Measurements from ENCODE around the gene PTPRN2.
"Not testable (repeated sequence)": the region's sequence is repeated elsewhere in the genome, so short reads cannot be mapped to it uniquely, and the experiment has no call there.

PTPRN2 gene

DNA sequence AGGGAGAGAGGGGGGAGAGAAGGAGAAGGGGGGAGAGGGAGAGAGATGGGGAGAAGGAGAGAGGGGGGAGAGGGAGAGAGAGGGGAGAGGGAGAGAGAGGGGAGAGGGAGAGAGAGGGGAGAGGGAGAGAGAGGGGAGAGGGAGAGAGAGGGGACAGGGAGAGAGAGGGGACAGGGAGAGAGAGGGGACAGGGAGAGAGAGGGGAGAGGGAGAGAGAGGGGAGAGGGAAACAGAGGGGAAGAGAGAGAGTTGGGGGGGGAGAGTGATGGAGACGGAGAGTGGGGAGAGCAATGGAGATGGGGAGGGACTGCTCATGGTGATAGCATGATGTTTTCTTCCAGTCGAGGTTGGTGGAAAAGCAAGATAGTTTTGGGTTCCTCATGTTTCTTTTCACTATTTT lies 1078.4 kb downstream of the PTPRN2 start:
- Histone ChIP-seq H3K27me3 (ENCODE audit: control insufficient read depth in 1 of 2, insufficient read depth in 2 of 2, low read length in 2 of 2) (peaks cover 0 to 3% of the 10 kb centered on the region in 2 donors), H3K9ac (ENCODE audit: low read length) (no peak overlapping the region), H3K4me3 (ENCODE audit: low read depth in 1 of 2, low read length in 2 of 2) (no peak overlapping the region), H3K27ac (ENCODE audit: low read depth, low read length) (no peak overlapping the region), H3K4me1 (ENCODE audit: insufficient read depth, low read length) (no peaks in the 10 kb centered on the region), H3K9me3 (ENCODE audit: low read length) (no peaks in the 10 kb centered on the region), H3K36me3 (ENCODE audit: insufficient read depth, low read length) (no peaks in the 10 kb centered on the region)

DNA sequence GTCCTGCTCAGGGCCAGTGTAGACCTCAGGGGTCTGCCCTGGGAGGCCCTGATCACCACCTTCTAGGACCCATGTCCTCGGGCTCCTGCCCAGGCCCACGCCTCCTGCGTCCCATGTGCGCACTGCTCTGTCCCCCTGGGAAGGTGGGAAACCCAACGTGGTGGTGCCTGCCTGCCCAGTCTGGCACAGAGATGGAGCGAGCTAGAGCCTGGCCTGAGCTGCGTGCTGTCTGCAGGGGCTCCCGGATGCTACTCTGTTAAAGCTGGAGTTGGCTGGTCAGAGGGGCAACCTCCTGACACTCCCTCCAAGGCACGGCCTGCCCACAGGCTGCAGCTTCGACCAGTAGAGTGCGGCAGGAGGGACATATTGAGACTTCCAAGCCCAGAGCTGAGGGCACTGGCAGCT lies 1079.1 kb downstream of the PTPRN2 start:
- H3K36me3 ChIP-seq (ENCODE audit: insufficient read depth, low read length), result no peaks in the 10 kb centered on the region
- H3K9me3 ChIP-seq (ENCODE audit: low read length), result no peaks in the 10 kb centered on the region
- H3K4me3 ChIP-seq (ENCODE audit: low read depth in 1 of 2, low read length in 2 of 2), result no peak overlapping the region
- peaks cover 0 to 3% of the 10 kb centered on the region in 2 donors for H3K27me3 ChIP-seq (ENCODE audit: control insufficient read depth in 1 of 2, insufficient read depth in 2 of 2, low read length in 2 of 2)
- H3K27ac ChIP-seq (ENCODE audit: low read depth, low read length), result no peak overlapping the region
- no peaks in the 10 kb centered on the region for H3K4me1 ChIP-seq (ENCODE audit: insufficient read depth, low read length)
- H3K9ac ChIP-seq (ENCODE audit: low read length), result no peak overlapping the region

GRCh38 chr7:157507987-157508386 lies 1079.6 kb downstream of the PTPRN2 start:
- Histone ChIP-seq H3K9me3 (ENCODE audit: low read length) (no peaks in the 10 kb centered on the region), H3K27me3 (ENCODE audit: control insufficient read depth in 1 of 2, insufficient read depth in 2 of 2, low read length in 2 of 2) (peaks cover 0 to 3% of the 10 kb centered on the region in 2 donors), H3K4me3 (ENCODE audit: low read depth in 1 of 2, low read length in 2 of 2) (no peak overlapping the region), H3K9ac (ENCODE audit: low read length) (no peak overlapping the region), H3K36me3 (ENCODE audit: insufficient read depth, low read length) (no peaks in the 10 kb centered on the region), H3K4me1 (ENCODE audit: insufficient read depth, low read length) (no peaks in the 10 kb centered on the region), H3K27ac (ENCODE audit: low read depth, low read length) (no peak overlapping the region)

DNA sequence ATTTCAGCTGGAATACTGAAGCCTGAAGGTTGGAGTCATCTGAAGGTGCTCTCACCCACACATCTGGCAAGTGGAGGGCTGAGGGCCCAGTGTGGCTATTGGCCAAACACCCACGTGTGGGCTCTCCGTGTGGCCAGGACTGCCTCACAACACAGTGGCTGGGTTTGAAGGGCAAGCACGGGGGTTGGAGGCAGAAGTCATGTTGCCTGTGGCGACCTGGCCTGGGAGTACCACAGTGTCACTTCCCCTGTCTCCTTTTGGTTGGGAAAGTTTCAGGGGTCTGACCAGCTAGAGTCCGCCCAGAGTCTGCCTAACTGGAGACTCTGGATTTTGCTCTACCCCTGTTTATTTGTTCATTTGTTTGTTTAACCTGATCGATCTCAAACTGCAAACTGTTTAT lies 1081.4 kb downstream of the PTPRN2 start:
- H3K27me3 ChIP-seq (ENCODE audit: control insufficient read depth in 1 of 2, insufficient read depth in 2 of 2, low read length in 2 of 2), result peaks cover 0 to 3% of the 10 kb centered on the region in 2 donors
- H3K27ac ChIP-seq (ENCODE audit: low read depth, low read length), result no peak overlapping the region
- H3K9me3 ChIP-seq (ENCODE audit: low read length), result no peaks in the 10 kb centered on the region
- H3K36me3 ChIP-seq (ENCODE audit: insufficient read depth, low read length), result no peaks in the 10 kb centered on the region
- no peak overlapping the region for H3K9ac ChIP-seq (ENCODE audit: low read length)
- no peaks in the 10 kb centered on the region for H3K4me1 ChIP-seq (ENCODE audit: insufficient read depth, low read length)
- no peak overlapping the region for H3K4me3 ChIP-seq (ENCODE audit: low read depth in 1 of 2, low read length in 2 of 2)

DNA sequence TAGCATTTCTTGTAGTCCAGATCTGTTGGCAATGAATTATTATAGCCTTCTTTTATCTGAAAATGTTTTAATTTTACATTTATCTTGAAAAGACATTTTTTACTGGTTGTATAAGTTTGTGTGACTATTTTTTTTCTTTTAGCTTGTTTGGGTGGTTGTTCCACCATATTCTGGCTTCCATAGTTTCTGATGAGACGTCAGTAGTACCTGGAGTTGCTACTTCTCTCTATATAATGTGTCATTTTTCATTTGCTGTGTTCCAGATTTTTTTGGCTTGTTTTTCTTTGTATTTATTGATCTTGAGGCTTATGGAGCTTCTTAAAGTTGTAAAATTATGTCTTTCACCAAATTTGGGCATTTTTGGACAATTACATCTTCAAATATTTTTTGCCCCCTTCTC lies 1082.0 kb downstream of the PTPRN2 start:
- Histone ChIP-seq H3K4me3 (ENCODE audit: low read depth in 1 of 2, low read length in 2 of 2) (no peak overlapping the region), H3K9ac (ENCODE audit: low read length) (no peak overlapping the region), H3K9me3 (ENCODE audit: low read length) (no peaks in the 10 kb centered on the region), H3K36me3 (ENCODE audit: insufficient read depth, low read length) (no peaks in the 10 kb centered on the region), H3K27ac (ENCODE audit: low read depth, low read length) (no peak overlapping the region), H3K27me3 (ENCODE audit: control insufficient read depth in 1 of 2, insufficient read depth in 2 of 2, low read length in 2 of 2) (peaks cover 0 to 3% of the 10 kb centered on the region in 2 donors), H3K4me1 (ENCODE audit: insufficient read depth, low read length) (no peaks in the 10 kb centered on the region)

DNA sequence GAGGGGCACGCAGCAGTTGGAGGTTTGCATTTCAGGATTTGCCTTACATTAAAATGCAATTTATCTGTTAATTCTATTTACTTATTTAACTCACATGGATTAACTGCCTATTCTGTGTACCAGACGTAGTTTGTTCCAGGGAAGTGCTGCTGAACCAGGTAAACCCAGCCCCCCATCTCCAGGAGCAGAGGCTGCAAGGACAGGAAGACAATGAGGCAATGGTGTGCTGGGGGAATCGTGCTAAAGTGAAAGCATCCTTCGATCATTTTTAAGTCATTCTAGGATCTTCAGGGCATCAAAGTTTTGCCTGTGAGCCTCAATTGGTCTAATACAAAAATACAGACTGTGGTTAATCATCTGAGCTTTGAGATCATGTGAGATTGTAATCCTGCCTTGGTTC lies 1084.4 kb downstream of the PTPRN2 start:
- Histone ChIP-seq H3K4me1 (ENCODE audit: insufficient read depth, low read length) (no peaks in the 10 kb centered on the region), H3K36me3 (ENCODE audit: insufficient read depth, low read length) (no peaks in the 10 kb centered on the region), H3K4me3 (ENCODE audit: low read depth in 1 of 2, low read length in 2 of 2) (no peak overlapping the region), H3K9me3 (ENCODE audit: low read length) (no peaks in the 10 kb centered on the region), H3K9ac (ENCODE audit: low read length) (no peak overlapping the region), H3K27me3 (ENCODE audit: control insufficient read depth in 1 of 2, insufficient read depth in 2 of 2, low read length in 2 of 2) (peaks cover 0 to 3% of the 10 kb centered on the region in 2 donors), H3K27ac (ENCODE audit: low read depth, low read length) (no peak overlapping the region)

DNA sequence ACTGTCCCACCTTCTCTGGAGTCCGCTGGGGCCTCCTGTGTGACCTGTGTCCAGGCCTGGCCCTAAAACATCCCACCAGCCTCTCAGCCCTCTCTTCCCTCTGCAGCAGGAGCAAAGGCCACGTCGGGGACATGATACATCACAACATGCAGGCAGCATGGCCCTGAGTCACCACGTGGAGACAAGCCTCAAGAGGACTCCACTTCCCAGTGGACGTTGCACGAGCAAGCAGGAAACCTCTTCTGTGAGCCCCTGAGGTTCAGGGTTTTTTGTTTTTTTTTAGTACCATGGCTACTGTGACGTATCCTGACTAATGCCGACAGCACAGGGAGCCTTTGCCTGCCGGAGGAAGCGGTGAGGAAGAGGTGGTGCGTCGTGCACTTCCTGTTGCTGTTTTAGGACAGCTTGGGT lies 1084.9 kb downstream of the PTPRN2 start:
- no peaks in the 10 kb centered on the region for H3K36me3 ChIP-seq (ENCODE audit: insufficient read depth, low read length)
- H3K9me3 ChIP-seq (ENCODE audit: low read length), result no peaks in the 10 kb centered on the region
- no peak overlapping the region for H3K4me3 ChIP-seq (ENCODE audit: low read depth in 1 of 2, low read length in 2 of 2)
- H3K4me1 ChIP-seq (ENCODE audit: insufficient read depth, low read length), result no peaks in the 10 kb centered on the region
- H3K9ac ChIP-seq (ENCODE audit: low read length), result no peak overlapping the region
- no peak overlapping the region for H3K27ac ChIP-seq (ENCODE audit: low read depth, low read length)
- H3K27me3 ChIP-seq (ENCODE audit: control insufficient read depth in 1 of 2, insufficient read depth in 2 of 2, low read length in 2 of 2), result no peaks in the 10 kb centered on the region

GRCh38 chr7:157501581-157501980 lies 1086.0 kb downstream of the PTPRN2 start:
- Histone ChIP-seq H3K27me3 (ENCODE audit: control insufficient read depth in 1 of 2, insufficient read depth in 2 of 2, low read length in 2 of 2) (no peaks in the 10 kb centered on the region), H3K4me1 (ENCODE audit: insufficient read depth, low read length) (no peaks in the 10 kb centered on the region), H3K4me3 (ENCODE audit: low read depth in 1 of 2, low read length in 2 of 2) (no peak overlapping the region)

DNA sequence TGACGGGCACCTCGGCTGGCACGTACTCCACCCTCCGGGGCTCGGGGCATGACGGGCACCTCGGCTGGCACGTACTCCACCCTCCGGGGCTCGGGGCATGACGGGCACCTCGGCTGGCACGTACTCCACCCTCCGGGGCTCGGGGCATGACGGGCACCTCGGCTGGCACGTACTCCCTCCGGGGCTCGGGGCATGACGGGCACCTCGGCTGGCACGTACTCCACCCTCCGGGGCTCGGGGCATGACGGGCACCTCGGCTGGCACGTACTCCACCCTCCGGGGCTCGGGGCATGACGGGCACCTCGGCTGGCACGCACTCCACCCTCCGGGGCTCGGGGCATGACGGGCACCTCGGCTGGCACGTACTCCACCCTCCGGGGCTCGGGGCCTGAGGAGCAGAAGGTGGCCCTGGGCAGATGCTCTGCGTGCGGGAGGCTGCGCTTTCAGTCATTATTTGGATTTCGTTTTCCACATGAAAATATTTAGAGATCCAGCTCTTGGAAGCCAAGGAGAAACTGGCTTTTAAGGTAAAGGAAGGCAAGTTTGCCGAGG lies 1086.6 kb downstream of the PTPRN2 start:
- H3K27ac ChIP-seq (ENCODE audit: low read depth, low read length); H3K4me3 ChIP-seq (ENCODE audit: low read depth in 1 of 2, low read length in 2 of 2); H3K4me1 ChIP-seq (ENCODE audit: insufficient read depth, low read length); H3K36me3 ChIP-seq (ENCODE audit: insufficient read depth, low read length); H3K9me3 ChIP-seq (ENCODE audit: low read length); H3K27me3 ChIP-seq (ENCODE audit: control insufficient read depth in 1 of 2, insufficient read depth in 2 of 2, low read length in 2 of 2); H3K9ac ChIP-seq (ENCODE audit: low read length): not testable (repeated sequence)

More at GRCh38 chr7:157501581-157501980, 1086.0 kb downstream of the PTPRN2 start:
- Histone ChIP-seq H3K9ac (ENCODE audit: low read length) (no peak overlapping the region), H3K27ac (ENCODE audit: low read depth, low read length) (no peak overlapping the region), H3K36me3 (ENCODE audit: insufficient read depth, low read length) (no peaks in the 10 kb centered on the region), H3K9me3 (ENCODE audit: low read length) (no peaks in the 10 kb centered on the region)

DNA sequence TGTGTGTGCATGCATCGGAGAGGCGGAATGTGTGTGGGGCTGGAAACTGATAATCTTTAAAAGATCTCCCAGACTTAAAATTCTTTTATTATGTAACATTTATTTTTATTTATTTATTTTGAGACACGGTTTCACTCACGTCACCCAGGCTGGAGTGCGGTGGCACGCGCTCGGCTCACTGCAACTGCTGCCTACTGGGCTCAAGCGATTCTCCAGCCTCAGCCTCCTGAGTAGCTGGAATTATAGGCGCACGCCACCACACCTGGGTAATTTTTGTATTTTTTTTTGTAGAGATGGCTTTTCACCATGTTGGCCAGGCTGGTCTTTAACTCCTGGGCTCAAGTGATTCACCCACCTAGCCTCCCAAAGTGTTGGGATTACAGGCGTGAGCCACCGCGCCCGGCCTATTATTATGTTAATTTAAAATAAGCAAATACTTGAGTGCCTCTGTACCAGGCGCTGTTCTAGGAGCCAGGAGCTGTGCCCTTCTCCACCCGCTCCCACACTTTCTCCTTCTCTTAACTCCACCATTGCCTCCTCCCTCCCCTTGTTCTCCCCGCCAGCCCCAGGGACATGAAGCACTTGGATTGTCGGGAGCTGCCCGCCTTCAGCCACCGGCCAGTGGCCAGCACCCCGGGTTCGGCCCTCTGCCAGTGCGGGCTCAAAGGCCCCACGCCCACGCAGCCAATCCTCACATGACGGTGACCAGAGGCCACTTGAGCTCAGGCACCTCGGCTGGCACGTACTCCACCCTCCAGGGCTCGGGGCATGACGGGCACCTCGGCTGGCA lies 1087.3 kb downstream of the PTPRN2 start:
- H3K9me3 ChIP-seq (ENCODE audit: low read length), result no peaks in the 10 kb centered on the region

DNA sequence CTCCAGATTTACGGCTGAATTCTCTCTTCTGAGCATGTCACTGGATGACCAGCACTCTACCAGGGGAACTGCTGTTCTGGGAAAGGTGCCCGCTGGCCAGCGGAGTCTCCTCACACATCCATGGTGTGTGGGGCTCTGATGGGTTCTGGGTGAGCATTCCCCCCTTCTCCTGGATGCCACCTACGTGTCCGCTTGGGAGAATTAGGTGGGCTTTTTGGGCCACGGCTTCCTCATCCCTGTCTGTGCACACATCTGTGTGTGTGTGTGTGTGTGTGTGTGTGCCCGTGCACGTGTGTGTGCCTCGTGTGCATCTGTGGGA lies 1087.8 kb downstream of the PTPRN2 start:
- H3K36me3 ChIP-seq (ENCODE audit: insufficient read depth, low read length), result no peaks in the 10 kb centered on the region
- H3K4me3 ChIP-seq (ENCODE audit: low read depth in 1 of 2, low read length in 2 of 2), result no peak overlapping the region
- H3K9me3 ChIP-seq (ENCODE audit: low read length), result no peaks in the 10 kb centered on the region
- H3K9ac ChIP-seq (ENCODE audit: low read length), result no peak overlapping the region
- no peak overlapping the region for H3K27ac ChIP-seq (ENCODE audit: low read depth, low read length)
- no peaks in the 10 kb centered on the region for H3K4me1 ChIP-seq (ENCODE audit: insufficient read depth, low read length)
- no peaks in the 10 kb centered on the region for H3K27me3 ChIP-seq (ENCODE audit: control insufficient read depth in 1 of 2, insufficient read depth in 2 of 2, low read length in 2 of 2)

More for the DNA sequence above, 1087.3 kb downstream of the PTPRN2 start:
- Histone ChIP-seq H3K9ac (ENCODE audit: low read length) (no peak overlapping the region), H3K27ac (ENCODE audit: low read depth, low read length) (no peak overlapping the region), H3K36me3 (ENCODE audit: insufficient read depth, low read length) (no peaks in the 10 kb centered on the region), H3K4me3 (ENCODE audit: low read depth in 1 of 2, low read length in 2 of 2) (no peak overlapping the region), H3K4me1 (ENCODE audit: insufficient read depth, low read length) (no peaks in the 10 kb centered on the region), H3K27me3 (ENCODE audit: control insufficient read depth in 1 of 2, insufficient read depth in 2 of 2, low read length in 2 of 2) (no peaks in the 10 kb centered on the region)

Data from muscle layer of colon (tissue), 2 donors.